GM12878 (cell line): ENCODE results near the gene FAM210A. TPM values are rescaled to one million over a fixed set of nuclear protein-coding genes. Genes with fewer than 3 reads are reported as not detected.
A peak's percentile ranks its signal among the peaks of the same experiment; 100 is the strongest.

ENCODE experiments used
- BCL3 ChIP-seq: IDR thresholded peaks from 2 replicates; pipeline ENCODE4 v1.6.1; 2011; ENCODE audit warnings: borderline replicate concordance, low read depth, mild to moderate bottlenecking, moderate library complexity, low read length; ENCODE audit not compliant: insufficient read depth, poor library complexity, severe bottlenecking
- BHLHE40 ChIP-seq, 2 experiments: fragments of 450-650 bp in 1 of 2; IDR thresholded peaks; 2 replicates each; pipeline ENCODE4 v1.6.1; 2011 to 2017; ENCODE audit warnings: low read depth in 2 of 2, borderline replicate concordance in 1 of 2, improper control_type of control experiment in 1 of 2, low read length in 1 of 2, mild to moderate bottlenecking in 1 of 2
- CBX3 ChIP-seq: fragments of 200-600 bp; sonication (generic); IDR thresholded peaks from 2 replicates; pipeline ENCODE4 v1.6.1; 2016; ENCODE audit warnings: low read depth, borderline replicate concordance
- CREB1 ChIP-seq: IDR thresholded peaks from 2 replicates; pipeline ENCODE4 v1.6.1; 2012; ENCODE audit warnings: low read depth, mild to moderate bottlenecking, inconsistent platforms
- E4F1 ChIP-seq: fragments of 450-650 bp; IDR thresholded peaks from 2 replicates; pipeline ENCODE4 v1.6.1; 2018; ENCODE audit warnings: borderline replicate concordance, mild to moderate bottlenecking; ENCODE audit not compliant: partially characterized antibody
- ETV6 ChIP-seq, 2 experiments: fragments of 450-650 bp in 1 of 2; IDR thresholded peaks in 1 of 2; conservative IDR thresholded peaks in 1 of 2; 2 replicates each; pipeline ENCODE4 v1.6.1; 2014; ENCODE audit warnings: antibody characterized with exemption in 1 of 2, borderline replicate concordance in 1 of 2, low read depth in 1 of 2, mild to moderate bottlenecking in 1 of 2, moderate library complexity in 1 of 2
- GATAD2B ChIP-seq: fragments of 450-650 bp; conservative IDR thresholded peaks from 2 replicates; pipeline ENCODE4 v1.6.1; 2017; ENCODE audit warnings: low read depth, mild to moderate bottlenecking, moderate library complexity
- HDGF ChIP-seq: fragments of 450-650 bp; IDR thresholded peaks from 2 replicates; pipeline ENCODE4 v1.6.1; 2016; ENCODE audit warnings: antibody characterized with exemption
- JUNB ChIP-seq: IDR thresholded peaks from 2 replicates; pipeline ENCODE4 v1.6.1; 2016; ENCODE audit warnings: antibody characterized with exemption, mild to moderate bottlenecking
- MYC ChIP-seq: IDR thresholded peaks from 2 replicates; pipeline ENCODE4 v1.6.1; 2011; ENCODE audit warnings: mild to moderate bottlenecking, low read length, moderate library complexity, inconsistent platforms; ENCODE audit not compliant: insufficient read depth, insufficient replicate concordance, insufficient read length, severe bottlenecking
- POLR2A ChIP-seq: IDR thresholded peaks from 2 replicates; pipeline ENCODE4 v1.6.1; 2011; ENCODE audit warnings: low read depth, mild to moderate bottlenecking, low read length
- RB1 ChIP-seq: fragments of 450-650 bp; formaldehyde crosslinking; IDR thresholded peaks from 2 replicates; pipeline ENCODE4 v1.6.1; 2017; ENCODE audit warnings: mild to moderate bottlenecking, borderline replicate concordance
- RELB ChIP-seq: fragments of 450-650 bp; IDR thresholded peaks from 2 replicates; pipeline ENCODE4 v1.6.1; 2017; ENCODE audit warnings: low read depth, mild to moderate bottlenecking, moderate library complexity
- SMAD1 ChIP-seq: fragments of 450-650 bp; IDR thresholded peaks from 2 replicates; pipeline ENCODE4 v1.6.1; 2018; ENCODE audit warnings: mild to moderate bottlenecking, low read depth; ENCODE audit not compliant: partially characterized antibody
- SMAD5 ChIP-seq: IDR thresholded peaks from 2 replicates; pipeline ENCODE4 v1.6.1; 2016; ENCODE audit warnings: antibody characterized with exemption, low read depth
- SMC3 ChIP-seq: IDR thresholded peaks from 2 replicates; pipeline ENCODE4 v1.6.1; 2011; ENCODE audit warnings: low read length, improper control_type of control experiment, borderline replicate concordance
- SP1 ChIP-seq: IDR thresholded peaks from one replicate; pipeline ENCODE4 v1.6.1; 2011; ENCODE audit warnings: low read depth, low read length
- SREBF2 ChIP-seq: IDR thresholded peaks from 2 replicates; pipeline ENCODE4 v1.6.1; 2012; ENCODE audit warnings: mild to moderate bottlenecking, low read length
- ZBTB40 ChIP-seq: fragments of 450-650 bp; IDR thresholded peaks from 2 replicates; pipeline ENCODE4 v1.6.1; 2016; ENCODE audit warnings: mild to moderate bottlenecking, moderate library complexity, borderline replicate concordance
- ZNF217 ChIP-seq: fragments of 450-650 bp; IDR thresholded peaks from 2 replicates; pipeline ENCODE4 v1.6.1; 2017; ENCODE audit warnings: antibody characterized with exemption, mild to moderate bottlenecking
- ZNF274 ChIP-seq: IDR thresholded peaks from one replicate; pipeline ENCODE4 v1.8.0; 2011; ENCODE audit not compliant: insufficient read length, insufficient read depth
- polyA plus RNA-seq, 11 experiments: library from polyadenylated mRNA; depleted of rRNA in 4 of 11; unstranded in 6 of 11; stranded (reverse) in 5 of 11; fragments of >200 nt; fragmentation: Nextera tagmentation in 4 of 11; fragmentation: Illumina TruSeq in 1 of 11; extraction: Ambion mirVana in 4 of 11; extraction: Trizol in 1 of 11; gene quantifications; 1 replicate in 1 of 11; 2 replicates in 10 of 11; pipeline versions ENCODE4 v1.2.1 to v1.2.3, GENCODE V29; 2011 to 2016; ENCODE audit warnings: inconsistent platforms in 2 of 11, missing spikeins in 2 of 11, low read depth in 1 of 11
- total RNA-seq, 4 experiments: library from RNA; depleted of rRNA in 3 of 4; stranded (reverse); fragments of >200 nt in 3 of 4; fragmentation: Illumina TruSeq in 1 of 4; extraction: Trizol in 1 of 4; gene quantifications; 2 replicates each; pipeline versions ENCODE4 v1.2.1 to v1.2.3, GENCODE V29; 2013 to 2021

FAM210A gene
- total and polyA plus RNA-seq, 10 of the 15 experiments (the other 5 are each of a cell fraction or from before 2014, with no cell fraction given) = 10.3 to 56.3 (median 17.7) TPM

GRCh38 chr18:13614641-13615288 lies 111.6 kb downstream of the FAM210A start (continued):
- TF ChIP-seq SMC3 (no peak), ZNF274 (no peak), POLR2A (peak; percentile 93), ZNF217 (no peak), ZBTB40 (no peak), GATAD2B (peak; percentile 46; the same call in 1 of the 2 replicates), BHLHE40 (IDR thresholded peaks at IDR 0.05; ENCODE audit: borderline replicate concordance in 1 of 2, low read depth in 2 of 2, low read length in 1 of 2) (peak in 1 of 2 experiments; percentile 57; a peak in 2 of 4 replicates), JUNB (no peak), RB1 (no peak), SMAD1 (no peak), SP1 (no peak), SMAD5 (0 out of 2 replicates have a peak, but pooled peaks have one; percentile 24), CREB1 (no peak), MYC (no peak), ETV6 (conservative IDR thresholded peaks at IDR 0.05 in 1 of 2, IDR thresholded peaks at IDR 0.05 in 1 of 2; ENCODE audit: borderline replicate concordance in 1 of 2, low read depth in 1 of 2) (peak in 1 of 2 experiments; percentile 69; a peak in 2 of 4 replicates), RELB (no peak), BCL3 (no peak), CBX3 (no peak), HDGF (0 out of 2 replicates have a peak, but pooled peaks have one; percentile 73), E4F1 (no peak), SREBF2 (no peak)
